HepG2 (cell line): Measurements from ENCODE around the gene DYNC2I2. TPM values are rescaled to one million over a fixed set of nuclear protein-coding genes. Genes with fewer than 3 reads are reported as not detected.
A peak's percentile ranks its signal among the peaks of the same experiment; 100 is the strongest.

Experiments
- AGO2 ChIP-seq: fragments of 200-400 bp; formaldehyde crosslinking; optimal IDR thresholded peaks from 2 replicates; pipeline ENCODE3; 2017; ENCODE audit warnings: mild to moderate bottlenecking, low read depth, low read length, moderate library complexity
- ELF1 ChIP-seq: sonication (generic); formaldehyde crosslinking; IDR thresholded peaks from 2 replicates; pipeline ENCODE4 v1.4.0; 2020; ENCODE audit warnings: missing genetic modification reagents
- HCFC1 ChIP-seq: fragments of 150-350 bp; IDR thresholded peaks from 2 replicates; pipeline ENCODE4 v1.6.1; 2014; ENCODE audit warnings: low read depth, low read length
- IKZF1 ChIP-seq: fragments of 450-650 bp; IDR thresholded peaks from 2 replicates; pipeline ENCODE4 v1.7.1; 2016
- JDP2 ChIP-seq: sonication (generic); formaldehyde crosslinking; IDR thresholded peaks from 2 replicates; pipeline ENCODE4 v1.8.1; 2022; ENCODE audit warnings: missing genetic modification reagents, borderline replicate concordance
- NFKB2 ChIP-seq: sonication (generic); formaldehyde crosslinking; IDR thresholded peaks from 2 replicates; pipeline ENCODE4 v1.4.0; 2020; ENCODE audit warnings: missing genetic modification reagents, borderline replicate concordance
- REPIN1 ChIP-seq: sonication (generic); formaldehyde crosslinking; IDR thresholded peaks from 2 replicates; pipeline ENCODE4 v1.8.0; 2022; ENCODE audit warnings: missing genetic modification reagents, low read depth, mild to moderate bottlenecking, borderline replicate concordance
- SKI ChIP-seq: fragments of 450-650 bp; IDR thresholded peaks from one replicate; pipeline ENCODE4 v1.6.1; 2018; ENCODE audit warnings: mild to moderate bottlenecking; ENCODE audit not compliant: partially characterized antibody
- TOPORS ChIP-seq: sonication (generic); formaldehyde crosslinking; IDR thresholded peaks from 2 replicates; pipeline ENCODE4 v1.8.0; 2023; ENCODE audit warnings: mild to moderate bottlenecking, missing genetic modification reagents
- YY1 ChIP-seq: IDR thresholded peaks from 2 replicates; pipeline ENCODE4 v1.6.1; 2011; ENCODE audit warnings: low read length, low read depth, moderate library complexity, mild to moderate bottlenecking; ENCODE audit not compliant: insufficient read depth, insufficient replicate concordance
- ZFP36L1 ChIP-seq: sonication (generic); formaldehyde crosslinking; IDR thresholded peaks from 2 replicates; pipeline ENCODE4 v1.8.0; 2022; ENCODE audit warnings: mild to moderate bottlenecking, missing genetic modification reagents, moderate library complexity
- ZNF558 ChIP-seq: sonication (generic); formaldehyde crosslinking; IDR thresholded peaks from 2 replicates; pipeline ENCODE4 v1.9.0; 2022; ENCODE audit warnings: mild to moderate bottlenecking, missing genetic modification reagents, borderline replicate concordance
- polyA plus RNA-seq, 8 experiments: library from polyadenylated mRNA; depleted of rRNA in 3 of 8; stranded (reverse) in 7 of 8; unstranded in 1 of 8; fragments of >200 nt; fragmentation: Illumina TruSeq in 4 of 8; extraction: Trizol in 4 of 8; gene quantifications; 2 replicates each; pipeline versions ENCODE4 v1.2.1 to v1.2.3, GENCODE V29; 2011 to 2016; ENCODE audit warnings: low read depth in 4 of 8, missing spikeins in 1 of 8, mixed read lengths in 1 of 8; ENCODE audit not compliant: insufficient read depth in 1 of 8
- total RNA-seq, 5 experiments: library from RNA; depleted of rRNA; stranded (reverse); fragments of >200 nt; fragmentation: Illumina TruSeq; extraction: Trizol; gene quantifications; 2 replicates each; pipeline ENCODE4 v1.2.3, GENCODE V29; 2016; ENCODE audit warnings: low read depth in 1 of 5
- TF ChIP-seq, protein P1 (sequence below): sonication (generic); formaldehyde crosslinking; IDR thresholded peaks from 2 replicates; pipeline ENCODE4 v1.4.0; 2020; ENCODE audit warnings: missing genetic modification reagents
- TF ChIP-seq, protein P2 (sequence below): sonication (generic); formaldehyde crosslinking; IDR thresholded peaks from 2 replicates; pipeline ENCODE4 v1.4.0; 2020; ENCODE audit warnings: missing genetic modification reagents
- TF ChIP-seq, protein P3 (sequence below): sonication (generic); formaldehyde crosslinking; IDR thresholded peaks from 2 replicates; pipeline ENCODE4 v1.4.0; 2020; ENCODE audit warnings: missing genetic modification reagents

The DYNC2I2 gene
- total and polyA plus RNA-seq, 2 of the 13 experiments (the other 11 are each of a cell fraction or from before 2014, with no cell fraction given) = 13.7 to 40.2 TPM

DNA sequence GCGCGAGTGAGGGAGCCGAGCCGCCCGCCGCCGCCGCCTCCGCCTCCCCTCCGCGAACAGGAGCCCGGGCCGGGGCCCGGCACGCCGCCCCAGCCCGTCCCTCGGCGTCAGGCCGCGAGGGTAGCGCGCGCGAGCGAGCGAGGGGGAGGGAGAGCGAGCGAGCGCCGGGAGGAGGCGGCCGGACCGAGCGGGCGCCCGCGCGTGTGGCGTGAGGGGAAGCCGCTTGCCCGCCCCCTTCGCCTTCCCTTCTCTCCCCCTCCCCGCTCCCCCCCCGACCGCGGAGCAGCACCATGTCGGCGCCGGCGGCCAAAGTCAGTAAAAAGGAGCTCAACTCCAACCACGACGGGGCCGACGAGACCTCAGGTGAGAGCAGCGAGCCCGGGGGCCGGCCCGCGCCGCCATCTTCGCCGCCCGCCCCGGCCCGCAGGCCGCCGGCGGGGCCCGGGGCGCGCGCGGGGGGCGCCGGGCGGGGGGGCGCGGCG, 32.7 kb upstream of the DYNC2I2 start (continued):
- TF ChIP-seq, protein P1, sequence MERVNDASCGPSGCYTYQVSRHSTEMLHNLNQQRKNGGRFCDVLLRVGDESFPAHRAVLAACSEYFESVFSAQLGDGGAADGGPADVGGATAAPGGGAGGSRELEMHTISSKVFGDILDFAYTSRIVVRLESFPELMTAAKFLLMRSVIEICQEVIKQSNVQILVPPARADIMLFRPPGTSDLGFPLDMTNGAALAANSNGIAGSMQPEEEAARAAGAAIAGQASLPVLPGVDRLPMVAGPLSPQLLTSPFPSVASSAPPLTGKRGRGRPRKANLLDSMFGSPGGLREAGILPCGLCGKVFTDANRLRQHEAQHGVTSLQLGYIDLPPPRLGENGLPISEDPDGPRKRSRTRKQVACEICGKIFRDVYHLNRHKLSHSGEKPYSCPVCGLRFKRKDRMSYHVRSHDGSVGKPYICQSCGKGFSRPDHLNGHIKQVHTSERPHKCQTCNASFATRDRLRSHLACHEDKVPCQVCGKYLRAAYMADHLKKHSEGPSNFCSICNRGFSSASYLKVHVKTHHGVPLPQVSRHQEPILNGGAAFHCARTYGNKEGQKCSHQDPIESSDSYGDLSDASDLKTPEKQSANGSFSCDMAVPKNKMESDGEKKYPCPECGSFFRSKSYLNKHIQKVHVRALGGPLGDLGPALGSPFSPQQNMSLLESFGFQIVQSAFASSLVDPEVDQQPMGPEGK (CRISPR knock-in tag) = peak; percentile 27; the same call in 1 of the 2 replicates
- TF ChIP-seq YY1 (peak; percentile 41), NFKB2 (CRISPR knock-in tag) (no peak), JDP2 (CRISPR knock-in tag) (no peak), ELF1 (CRISPR knock-in tag) (no peak), SKI (peak; percentile 7), REPIN1 (CRISPR knock-in tag) (no peak), IKZF1 (no peak), AGO2 (peak; percentile 63), ZNF558 (CRISPR knock-in tag) (0 out of 2 replicates have a peak, but pooled peaks have one; percentile 13), ZFP36L1 (CRISPR knock-in tag) (no peak), HCFC1 (no peak), TOPORS (CRISPR knock-in tag) (no peak)
- TF ChIP-seq, protein P2, sequence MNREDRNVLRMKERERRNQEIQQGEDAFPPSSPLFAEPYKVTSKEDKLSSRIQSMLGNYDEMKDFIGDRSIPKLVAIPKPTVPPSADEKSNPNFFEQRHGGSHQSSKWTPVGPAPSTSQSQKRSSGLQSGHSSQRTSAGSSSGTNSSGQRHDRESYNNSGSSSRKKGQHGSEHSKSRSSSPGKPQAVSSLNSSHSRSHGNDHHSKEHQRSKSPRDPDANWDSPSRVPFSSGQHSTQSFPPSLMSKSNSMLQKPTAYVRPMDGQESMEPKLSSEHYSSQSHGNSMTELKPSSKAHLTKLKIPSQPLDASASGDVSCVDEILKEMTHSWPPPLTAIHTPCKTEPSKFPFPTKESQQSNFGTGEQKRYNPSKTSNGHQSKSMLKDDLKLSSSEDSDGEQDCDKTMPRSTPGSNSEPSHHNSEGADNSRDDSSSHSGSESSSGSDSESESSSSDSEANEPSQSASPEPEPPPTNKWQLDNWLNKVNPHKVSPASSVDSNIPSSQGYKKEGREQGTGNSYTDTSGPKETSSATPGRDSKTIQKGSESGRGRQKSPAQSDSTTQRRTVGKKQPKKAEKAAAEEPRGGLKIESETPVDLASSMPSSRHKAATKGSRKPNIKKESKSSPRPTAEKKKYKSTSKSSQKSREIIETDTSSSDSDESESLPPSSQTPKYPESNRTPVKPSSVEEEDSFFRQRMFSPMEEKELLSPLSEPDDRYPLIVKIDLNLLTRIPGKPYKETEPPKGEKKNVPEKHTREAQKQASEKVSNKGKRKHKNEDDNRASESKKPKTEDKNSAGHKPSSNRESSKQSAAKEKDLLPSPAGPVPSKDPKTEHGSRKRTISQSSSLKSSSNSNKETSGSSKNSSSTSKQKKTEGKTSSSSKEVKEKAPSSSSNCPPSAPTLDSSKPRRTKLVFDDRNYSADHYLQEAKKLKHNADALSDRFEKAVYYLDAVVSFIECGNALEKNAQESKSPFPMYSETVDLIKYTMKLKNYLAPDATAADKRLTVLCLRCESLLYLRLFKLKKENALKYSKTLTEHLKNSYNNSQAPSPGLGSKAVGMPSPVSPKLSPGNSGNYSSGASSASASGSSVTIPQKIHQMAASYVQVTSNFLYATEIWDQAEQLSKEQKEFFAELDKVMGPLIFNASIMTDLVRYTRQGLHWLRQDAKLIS = no peak
- TF ChIP-seq, protein P3, sequence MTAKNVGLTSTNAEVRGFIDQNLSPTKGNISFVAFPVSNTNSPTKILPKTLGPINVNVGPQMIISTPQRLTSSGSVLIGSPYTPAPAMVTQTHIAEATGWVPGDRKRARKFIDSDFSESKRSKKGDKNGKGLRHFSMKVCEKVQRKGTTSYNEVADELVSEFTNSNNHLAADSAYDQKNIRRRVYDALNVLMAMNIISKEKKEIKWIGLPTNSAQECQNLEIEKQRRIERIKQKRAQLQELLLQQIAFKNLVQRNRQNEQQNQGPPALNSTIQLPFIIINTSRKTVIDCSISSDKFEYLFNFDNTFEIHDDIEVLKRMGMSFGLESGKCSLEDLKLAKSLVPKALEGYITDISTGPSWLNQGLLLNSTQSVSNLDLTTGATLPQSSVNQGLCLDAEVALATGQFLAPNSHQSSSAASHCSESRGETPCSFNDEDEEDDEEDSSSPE = no peak
